Measurements from ENCODE around the gene SH3BP2.

DNA sequence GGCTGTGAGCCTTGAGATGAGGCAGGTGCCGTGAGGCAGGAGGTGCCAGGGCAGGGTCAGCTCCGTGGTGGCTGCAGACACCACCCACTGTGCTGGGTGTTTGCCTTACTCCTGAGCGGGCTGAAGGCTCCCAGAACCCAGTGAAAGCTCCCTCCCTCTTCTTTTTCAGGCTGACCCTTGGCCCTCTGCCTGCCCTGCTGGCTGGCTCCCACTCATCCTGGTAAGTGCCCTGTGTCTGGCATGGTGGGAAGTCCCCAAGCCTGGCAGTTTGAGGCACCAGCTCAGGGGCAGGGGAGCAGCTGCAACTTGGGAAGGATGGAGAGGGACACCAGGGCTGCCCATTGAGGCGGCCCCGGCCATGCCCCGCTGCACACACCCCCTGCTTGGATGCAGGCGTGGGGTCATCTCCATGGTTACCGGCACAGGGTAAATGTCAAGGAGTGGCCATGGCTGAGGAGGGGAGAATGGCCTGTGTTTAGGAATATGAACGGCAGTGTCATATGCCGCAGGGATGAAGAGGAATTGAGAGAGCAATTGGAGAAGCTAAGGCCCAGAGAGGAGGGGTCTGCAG lies 16.8 kb downstream of the SH3BP2 start:
- TF ChIP-seq CTCF (IDR thresholded peaks at IDR 0.05) (no peak), POLR2A (IDR thresholded peaks at IDR 0.05) (no peak)

Measured in Peyer's patch (tissue), 4 donors.